SK-N-SH (cell line): ENCODE data around the gene SKIL.

Source experiments
- EP300 ChIP-seq, 2 experiments: IDR thresholded peaks; 2 replicates each; pipeline versions ENCODE4 v1.4.0 to v1.6.1; 2012; ENCODE audit warnings: borderline replicate concordance in 1 of 2, low read depth in 1 of 2, low read length in 1 of 2
- EZH2phosphoT487 ChIP-seq: fragments of 200-600 bp; sonication (generic); IDR thresholded peaks from 2 replicates; pipeline ENCODE4 v1.6.1; 2017; ENCODE audit warnings: low read depth, mixed run types, mild to moderate bottlenecking, antibody characterized with exemption, moderate library complexity, borderline replicate concordance
- POLR2AphosphoS5 ChIP-seq: IDR thresholded peaks from 2 replicates; pipeline ENCODE4 v1.6.1; 2012; ENCODE audit warnings: low read depth, low read length
- RAD21 ChIP-seq: IDR thresholded peaks from 2 replicates; pipeline ENCODE4 v1.6.1; 2012; ENCODE audit warnings: mild to moderate bottlenecking, low read length
- SMC3 ChIP-seq: IDR thresholded peaks from 2 replicates; pipeline ENCODE4 v1.6.1; 2012; ENCODE audit warnings: low read depth, low read length, improper control_type of control experiment
- TEAD4 ChIP-seq: IDR thresholded peaks from 2 replicates; pipeline ENCODE4 v1.4.0; 2012; ENCODE audit warnings: mild to moderate bottlenecking, borderline replicate concordance; ENCODE audit not compliant: insufficient read depth
- YY1 ChIP-seq: IDR thresholded peaks from 2 replicates; pipeline ENCODE4 v1.4.0; 2012; ENCODE audit warnings: low read depth, mild to moderate bottlenecking
- TF ChIP-seq, protein P1 (sequence below): fragments of 200-600 bp; sonication (generic); IDR thresholded peaks from 2 replicates; pipeline ENCODE4 v1.6.1; 2017; ENCODE audit warnings: antibody characterized with exemption, mild to moderate bottlenecking, moderate library complexity
- TF ChIP-seq, protein P2 (sequence below): IDR thresholded peaks from 2 replicates; pipeline ENCODE4 v1.6.1; 2012; ENCODE audit warnings: mild to moderate bottlenecking, low read depth, low read length, moderate library complexity
- TF ChIP-seq, protein P3 (sequence below): IDR thresholded peaks from 2 replicates; pipeline ENCODE4; 2012
- TF ChIP-seq, protein P4 (sequence below): fragments of 150-350 bp; IDR thresholded peaks from 2 replicates; pipeline ENCODE4 v1.6.1; 2017; ENCODE audit warnings: antibody characterized with exemption, low read length, low read depth, borderline replicate concordance

DNA sequence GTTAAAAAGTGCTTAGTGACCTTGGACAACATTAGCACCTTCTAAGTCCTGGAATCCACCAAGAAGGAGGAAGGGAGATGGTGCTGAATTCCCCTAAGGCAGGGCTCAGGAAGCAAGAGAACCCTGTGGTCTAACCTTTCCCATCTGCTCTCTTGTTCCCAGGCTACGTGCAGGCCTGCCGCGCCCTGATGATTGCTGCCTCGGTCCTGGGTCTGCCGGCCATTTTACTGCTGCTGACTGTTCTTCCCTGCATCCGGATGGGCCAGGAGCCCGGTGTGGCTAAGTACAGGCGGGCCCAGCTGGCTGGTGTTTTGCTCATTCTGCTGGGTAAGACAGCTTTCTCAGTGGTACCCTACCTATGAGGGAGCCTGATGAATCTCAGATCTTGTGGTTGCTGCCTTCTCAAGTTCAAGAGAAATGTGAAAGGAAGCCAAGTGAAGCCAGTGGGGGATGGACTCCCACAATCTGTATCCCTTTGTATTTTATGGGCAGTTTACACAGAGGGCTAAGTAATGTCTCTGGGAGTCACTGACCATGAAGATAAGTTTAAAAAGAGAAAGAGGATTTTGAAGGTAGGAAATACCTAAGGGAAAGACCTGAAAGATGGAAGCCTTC, 65.6 kb downstream of the SKIL start:
- TF ChIP-seq POLR2AphosphoS5 (no peak), EZH2phosphoT487 (no peak), SMC3 (no peak), YY1 (no peak), TEAD4 (no peak), RAD21 (no peak), EP300 (IDR thresholded peaks at IDR 0.05; ENCODE audit: borderline replicate concordance in 1 of 2, low read depth in 1 of 2, low read length in 1 of 2) (no peak)
- TF ChIP-seq, protein P1, sequence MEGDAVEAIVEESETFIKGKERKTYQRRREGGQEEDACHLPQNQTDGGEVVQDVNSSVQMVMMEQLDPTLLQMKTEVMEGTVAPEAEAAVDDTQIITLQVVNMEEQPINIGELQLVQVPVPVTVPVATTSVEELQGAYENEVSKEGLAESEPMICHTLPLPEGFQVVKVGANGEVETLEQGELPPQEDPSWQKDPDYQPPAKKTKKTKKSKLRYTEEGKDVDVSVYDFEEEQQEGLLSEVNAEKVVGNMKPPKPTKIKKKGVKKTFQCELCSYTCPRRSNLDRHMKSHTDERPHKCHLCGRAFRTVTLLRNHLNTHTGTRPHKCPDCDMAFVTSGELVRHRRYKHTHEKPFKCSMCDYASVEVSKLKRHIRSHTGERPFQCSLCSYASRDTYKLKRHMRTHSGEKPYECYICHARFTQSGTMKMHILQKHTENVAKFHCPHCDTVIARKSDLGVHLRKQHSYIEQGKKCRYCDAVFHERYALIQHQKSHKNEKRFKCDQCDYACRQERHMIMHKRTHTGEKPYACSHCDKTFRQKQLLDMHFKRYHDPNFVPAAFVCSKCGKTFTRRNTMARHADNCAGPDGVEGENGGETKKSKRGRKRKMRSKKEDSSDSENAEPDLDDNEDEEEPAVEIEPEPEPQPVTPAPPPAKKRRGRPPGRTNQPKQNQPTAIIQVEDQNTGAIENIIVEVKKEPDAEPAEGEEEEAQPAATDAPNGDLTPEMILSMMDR = no peak
- TF ChIP-seq, protein P2, sequence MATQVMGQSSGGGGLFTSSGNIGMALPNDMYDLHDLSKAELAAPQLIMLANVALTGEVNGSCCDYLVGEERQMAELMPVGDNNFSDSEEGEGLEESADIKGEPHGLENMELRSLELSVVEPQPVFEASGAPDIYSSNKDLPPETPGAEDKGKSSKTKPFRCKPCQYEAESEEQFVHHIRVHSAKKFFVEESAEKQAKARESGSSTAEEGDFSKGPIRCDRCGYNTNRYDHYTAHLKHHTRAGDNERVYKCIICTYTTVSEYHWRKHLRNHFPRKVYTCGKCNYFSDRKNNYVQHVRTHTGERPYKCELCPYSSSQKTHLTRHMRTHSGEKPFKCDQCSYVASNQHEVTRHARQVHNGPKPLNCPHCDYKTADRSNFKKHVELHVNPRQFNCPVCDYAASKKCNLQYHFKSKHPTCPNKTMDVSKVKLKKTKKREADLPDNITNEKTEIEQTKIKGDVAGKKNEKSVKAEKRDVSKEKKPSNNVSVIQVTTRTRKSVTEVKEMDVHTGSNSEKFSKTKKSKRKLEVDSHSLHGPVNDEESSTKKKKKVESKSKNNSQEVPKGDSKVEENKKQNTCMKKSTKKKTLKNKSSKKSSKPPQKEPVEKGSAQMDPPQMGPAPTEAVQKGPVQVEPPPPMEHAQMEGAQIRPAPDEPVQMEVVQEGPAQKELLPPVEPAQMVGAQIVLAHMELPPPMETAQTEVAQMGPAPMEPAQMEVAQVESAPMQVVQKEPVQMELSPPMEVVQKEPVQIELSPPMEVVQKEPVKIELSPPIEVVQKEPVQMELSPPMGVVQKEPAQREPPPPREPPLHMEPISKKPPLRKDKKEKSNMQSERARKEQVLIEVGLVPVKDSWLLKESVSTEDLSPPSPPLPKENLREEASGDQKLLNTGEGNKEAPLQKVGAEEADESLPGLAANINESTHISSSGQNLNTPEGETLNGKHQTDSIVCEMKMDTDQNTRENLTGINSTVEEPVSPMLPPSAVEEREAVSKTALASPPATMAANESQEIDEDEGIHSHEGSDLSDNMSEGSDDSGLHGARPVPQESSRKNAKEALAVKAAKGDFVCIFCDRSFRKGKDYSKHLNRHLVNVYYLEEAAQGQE = no peak
- TF ChIP-seq, protein P3, sequence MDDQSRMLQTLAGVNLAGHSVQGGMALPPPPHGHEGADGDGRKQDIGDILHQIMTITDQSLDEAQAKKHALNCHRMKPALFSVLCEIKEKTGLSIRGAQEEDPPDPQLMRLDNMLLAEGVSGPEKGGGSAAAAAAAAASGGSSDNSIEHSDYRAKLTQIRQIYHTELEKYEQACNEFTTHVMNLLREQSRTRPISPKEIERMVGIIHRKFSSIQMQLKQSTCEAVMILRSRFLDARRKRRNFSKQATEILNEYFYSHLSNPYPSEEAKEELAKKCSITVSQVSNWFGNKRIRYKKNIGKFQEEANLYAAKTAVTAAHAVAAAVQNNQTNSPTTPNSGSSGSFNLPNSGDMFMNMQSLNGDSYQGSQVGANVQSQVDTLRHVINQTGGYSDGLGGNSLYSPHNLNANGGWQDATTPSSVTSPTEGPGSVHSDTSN = no peak
- TF ChIP-seq, protein P4, sequence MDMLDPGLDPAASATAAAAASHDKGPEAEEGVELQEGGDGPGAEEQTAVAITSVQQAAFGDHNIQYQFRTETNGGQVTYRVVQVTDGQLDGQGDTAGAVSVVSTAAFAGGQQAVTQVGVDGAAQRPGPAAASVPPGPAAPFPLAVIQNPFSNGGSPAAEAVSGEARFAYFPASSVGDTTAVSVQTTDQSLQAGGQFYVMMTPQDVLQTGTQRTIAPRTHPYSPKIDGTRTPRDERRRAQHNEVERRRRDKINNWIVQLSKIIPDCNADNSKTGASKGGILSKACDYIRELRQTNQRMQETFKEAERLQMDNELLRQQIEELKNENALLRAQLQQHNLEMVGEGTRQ = no peak
